GM23248 (cell line): Measurements from ENCODE around the gene ANKRD55. TPM values are rescaled to one million over a fixed set of nuclear protein-coding genes. Genes with fewer than 3 reads are reported as not detected.
"Not testable (repeated sequence)": the region's sequence is repeated elsewhere in the genome, so short reads cannot be mapped to it uniquely, and the experiment has no call there.

Experiments used
- DNase-seq: peaks from one replicate; pipeline ENCODE4 v3.0.0-alpha.2; 2015
- H2AFZ ChIP-seq: fragments of 200-600 bp; sonication (generic); 2 replicates; pipeline ENCODE4 v1.6.1; 2016; ENCODE audit warnings: antibody characterized with exemption
- H3F3A ChIP-seq: fragments of 200-600 bp; sonication (generic); 2 replicates; pipeline ENCODE4 v1.6.1; 2016; ENCODE audit warnings: mild to moderate bottlenecking, antibody characterized with exemption, mixed run types; ENCODE audit not compliant: insufficient read depth
- H3K27ac ChIP-seq: fragments of 200-600 bp; sonication (generic); 2 replicates; pipeline ENCODE4 v1.5.1; 2016; ENCODE audit warnings: mild to moderate bottlenecking
- H3K27me3 ChIP-seq: fragments of 200-600 bp; sonication (generic); replicated peaks from 2 replicates; pipeline ENCODE4 v1.6.1; 2016; ENCODE audit warnings: mild to moderate bottlenecking; ENCODE audit not compliant: insufficient read depth
- H3K36me3 ChIP-seq: fragments of 200-600 bp; sonication (generic); 2 replicates; pipeline ENCODE4 v1.6.1; 2016; ENCODE audit warnings: low read depth, mild to moderate bottlenecking
- H3K4me1 ChIP-seq: fragments of 200-600 bp; sonication (generic); 2 replicates; pipeline ENCODE4 v1.6.1; 2016; ENCODE audit warnings: mild to moderate bottlenecking; ENCODE audit not compliant: insufficient read depth
- H3K4me2 ChIP-seq: fragments of 200-600 bp; sonication (generic); one replicate; pipeline ENCODE4 v1.6.1; 2016; ENCODE audit warnings: mild to moderate bottlenecking; ENCODE audit not compliant: unreplicated experiment
- H3K4me3 ChIP-seq: fragments of 200-600 bp; sonication (generic); 2 replicates; pipeline ENCODE4 v1.5.1; 2016; ENCODE audit warnings: mild to moderate bottlenecking
- H3K79me2 ChIP-seq: fragments of 200-600 bp; sonication (generic); 2 replicates; pipeline ENCODE4 v1.6.1; 2016; ENCODE audit warnings: mild to moderate bottlenecking; ENCODE audit not compliant: insufficient read depth
- H3K9ac ChIP-seq: fragments of 200-600 bp; sonication (generic); 2 replicates; pipeline ENCODE4 v1.6.1; 2016; ENCODE audit warnings: mild to moderate bottlenecking
- H3K9me2 ChIP-seq: fragments of 200-600 bp; sonication (generic); 2 replicates; pipeline ENCODE4 v1.6.1; 2016; ENCODE audit warnings: mixed run types, mild to moderate bottlenecking, moderate library complexity; ENCODE audit not compliant: insufficient read depth
- H3K9me3 ChIP-seq: fragments of 200-600 bp; sonication (generic); one replicate; pipeline ENCODE4 v1.6.1; 2017; ENCODE audit warnings: low read depth
- H4K20me1 ChIP-seq: fragments of 200-600 bp; sonication (generic); 2 replicates; pipeline ENCODE4 v1.6.0; 2016; ENCODE audit not compliant: insufficient read depth
- EZH2 ChIP-seq: fragments of 200-600 bp; sonication (generic); IDR thresholded peaks from 2 replicates; pipeline ENCODE4 v1.6.1; 2018; ENCODE audit warnings: antibody characterized with exemption, mild to moderate bottlenecking; ENCODE audit not compliant: insufficient read depth, poor library complexity, severe bottlenecking
- EZH2phosphoT487 ChIP-seq: fragments of 200-600 bp; sonication (generic); IDR thresholded peaks from 2 replicates; pipeline ENCODE4 v1.6.1; 2018; ENCODE audit warnings: antibody characterized with exemption, moderate library complexity, mild to moderate bottlenecking, low read depth; ENCODE audit not compliant: insufficient read depth
- WGBS, 2 experiments: methylation state at CpG; one replicate each; pipeline ENCODE4 v1.1.6; 2015 to 2017; ENCODE audit warnings: low lambda C conversion rate in 2 of 2, low coverage in 1 of 2; ENCODE audit errors: missing lambda C conversion rate in 2 of 2; 5-methylcytosine and 5-hydroxymethylcytosine counted together
- in situ Hi-C: fragments of 300-500 bp; cut with MboI; formaldehyde crosslinking; loops from 2 replicates; pipeline ENCODE4 v1.15.0; 2020
- polyA plus RNA-seq: library from polyadenylated mRNA; unstranded; fragments of >200 nt; fragmentation: Nextera tagmentation; extraction: Ambion mirVana; gene quantifications from 2 replicates; pipeline ENCODE4 v1.2.1, GENCODE V29; 2016
- total RNA-seq: library from RNA; depleted of rRNA; stranded (reverse); fragments of >200 nt; shearing (Covaris generic); gene quantifications from 2 replicates; pipeline ENCODE4 v1.2.3, GENCODE V29; 2014

ANKRD55 gene
- total and polyA plus RNA-seq, 2 experiments from 2014 or later = not detected

DNA sequence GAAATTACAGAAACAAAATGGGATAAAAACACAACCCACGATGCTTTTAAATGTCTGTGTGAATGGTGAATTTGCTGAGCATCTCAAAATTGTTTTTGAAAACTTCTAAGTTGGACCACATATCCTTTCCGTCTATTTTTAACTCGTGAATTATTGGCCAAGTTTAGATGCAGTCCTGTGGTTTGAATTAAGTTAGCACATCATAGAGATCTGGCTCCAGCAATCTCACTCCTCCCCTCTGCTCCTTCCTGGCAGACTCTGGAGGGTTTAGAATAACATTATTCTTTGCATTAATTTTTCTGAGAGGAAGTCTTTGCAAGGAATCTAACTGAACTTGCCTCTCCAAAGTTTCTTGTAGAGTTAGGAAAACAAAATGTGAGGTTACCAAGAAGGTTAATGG lies 14.5 kb upstream of the ANKRD55 start:
- no peak overlapping the region for H3K4me3 ChIP-seq
- no peaks in the 10 kb centered on the region for H3K27me3 ChIP-seq
- H3K4me1 ChIP-seq = peaks cover 9% of the 10 kb centered on the region; the same call in 1 of the 2 replicates
- no peaks in the 10 kb centered on the region for H4K20me1 ChIP-seq
- H3K27ac ChIP-seq = no peak overlapping the region
- peak overlapping the region; percentile 16 for H3K4me2 ChIP-seq
- H3K9me3 ChIP-seq = no peaks in the 10 kb centered on the region
- 4 to 8% methylated on average over 3 of the region's 3 CpGs for WGBS, 2 experiments
- in situ Hi-C loops = no loop called here
- no peak overlapping the region for H3K9ac ChIP-seq
- TF ChIP-seq EZH2phosphoT487 (no peak), EZH2 (no peak)
- H3K9me2 ChIP-seq = no peaks in the 10 kb centered on the region; the same call in 1 of the 2 replicates
- H3K79me2 ChIP-seq = no peaks in the 10 kb centered on the region
- no peaks in the 10 kb centered on the region for H3K36me3 ChIP-seq
- peak overlapping the region; percentile 43 for H2AFZ ChIP-seq
- DNase-seq = peak; percentile 48
- peaks cover 7% of the 10 kb centered on the region for H3F3A ChIP-seq

GRCh38 chr5:56246769-56247168 lies 13.6 kb upstream of the ANKRD55 start:
- no peak overlapping the region for H3K4me2 ChIP-seq
- no peaks in the 10 kb centered on the region for H4K20me1 ChIP-seq
- H2AFZ ChIP-seq = no peak overlapping the region
- H3K9me3 ChIP-seq = no peaks in the 10 kb centered on the region
- no peaks in the 10 kb centered on the region for H3K27me3 ChIP-seq
- in situ Hi-C loops = no loop called here
- no peaks in the 10 kb centered on the region; the same call in 1 of the 2 replicates for H3K9me2 ChIP-seq
- DNase-seq = no peak
- H3K9ac ChIP-seq = no peak overlapping the region
- H3K4me3 ChIP-seq = no peak overlapping the region
- H3K79me2 ChIP-seq = no peaks in the 10 kb centered on the region
- H3F3A ChIP-seq = peaks cover 7% of the 10 kb centered on the region
- H3K36me3 ChIP-seq = no peaks in the 10 kb centered on the region
- peaks cover 9% of the 10 kb centered on the region; the same call in 1 of the 2 replicates for H3K4me1 ChIP-seq
- no peak for TF ChIP-seq EZH2
- TF ChIP-seq EZH2phosphoT487 = no peak
- 74 to 84% methylated on average over 6 of the region's 6 CpGs for WGBS, 2 experiments
- no peak overlapping the region for H3K27ac ChIP-seq

DNA sequence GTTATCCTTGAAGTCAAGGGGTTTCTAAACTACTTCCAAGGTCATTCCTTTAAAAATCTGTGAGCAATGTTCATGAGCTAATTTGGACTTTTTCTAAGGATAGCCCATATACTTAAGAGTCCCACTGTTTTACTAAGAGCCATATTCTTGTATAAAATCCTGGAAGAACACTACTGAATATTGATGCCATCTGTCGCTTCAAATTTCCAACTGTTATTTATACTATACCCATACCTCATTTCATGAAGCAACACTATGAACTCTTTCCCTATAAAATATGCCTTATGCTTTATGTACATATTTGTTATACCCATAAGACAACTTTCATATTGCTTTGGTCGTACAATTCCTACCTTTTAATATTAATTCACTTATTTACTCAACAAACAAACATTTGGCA lies 12.4 kb upstream of the ANKRD55 start:
- TF ChIP-seq EZH2 = no peak
- no peak for TF ChIP-seq EZH2phosphoT487
- peaks cover 9% of the 10 kb centered on the region; the same call in 1 of the 2 replicates for H3K4me1 ChIP-seq
- in situ Hi-C loops = no loop called here
- no peaks in the 10 kb centered on the region for H4K20me1 ChIP-seq
- H3K9me2 ChIP-seq = no peaks in the 10 kb centered on the region; the same call in 1 of the 2 replicates
- no peak overlapping the region for H3K4me2 ChIP-seq
- DNase-seq = no peak
- peaks cover 7% of the 10 kb centered on the region for H3F3A ChIP-seq
- H3K79me2 ChIP-seq = no peaks in the 10 kb centered on the region
- no peaks in the 10 kb centered on the region for H3K9me3 ChIP-seq
- no peaks in the 10 kb centered on the region for H3K27me3 ChIP-seq
- H3K9ac ChIP-seq = no peak overlapping the region
- no peak overlapping the region for H3K27ac ChIP-seq
- H3K36me3 ChIP-seq = no peaks in the 10 kb centered on the region
- H2AFZ ChIP-seq = no peak overlapping the region
- 58 to 63% methylated on average over 2 of the region's 2 CpGs for WGBS, 2 experiments
- H3K4me3 ChIP-seq = no peak overlapping the region

- Histone ChIP-seq H3K36me3 (no peaks in the 10 kb centered on the region), H3K27me3 (no peaks in the 10 kb centered on the region), H3F3A (peaks cover 7% of the 10 kb centered on the region), H4K20me1 (no peaks in the 10 kb centered on the region), H3K79me2 (no peaks in the 10 kb centered on the region), H3K4me2 (no peak overlapping the region), H3K9me2 (no peaks in the 10 kb centered on the region; the same call in 1 of the 2 replicates), H3K27ac (no peak overlapping the region), H3K9ac (no peak overlapping the region), H2AFZ (no peak overlapping the region), H3K4me3 (no peak overlapping the region), H3K9me3 (no peaks in the 10 kb centered on the region), H3K4me1 (peaks cover 9% of the 10 kb centered on the region; the same call in 1 of the 2 replicates)
- no peak for TF ChIP-seq EZH2phosphoT487
- no peak for TF ChIP-seq EZH2
- in situ Hi-C loops = no loop called here
- no peak for DNase-seq
Observed at GRCh38 chr5:56244627-56245026, 11.5 kb upstream of the ANKRD55 start.

DNA sequence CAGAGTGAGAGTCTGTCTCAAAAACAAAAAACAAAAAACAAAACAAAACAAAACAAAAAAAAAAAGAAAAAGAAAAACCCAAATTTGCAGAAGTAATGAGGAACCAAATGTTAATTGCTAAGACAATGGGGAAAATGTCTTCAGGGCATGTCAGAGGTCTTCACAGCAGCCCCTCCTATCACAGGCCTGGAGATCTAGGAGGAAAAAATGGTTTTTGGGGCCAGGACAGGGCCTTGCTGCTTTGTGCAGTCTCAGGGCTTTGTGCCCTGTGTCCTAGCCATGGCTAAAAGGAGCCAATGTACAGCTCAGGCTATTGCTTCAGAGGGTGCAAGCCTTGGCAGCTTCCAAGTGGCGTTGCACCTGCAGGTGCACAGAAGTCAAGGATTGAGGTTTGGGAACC lies 9.1 kb upstream of the ANKRD55 start:
- H3K4me2 ChIP-seq, H2AFZ ChIP-seq, H3K79me2 ChIP-seq, H3K4me1 ChIP-seq, H3K27me3 ChIP-seq, H3K9ac ChIP-seq, H3K9me2 ChIP-seq, H3K4me3 ChIP-seq, H3K27ac ChIP-seq, in situ Hi-C loops, H3F3A ChIP-seq, DNase-seq, H3K36me3 ChIP-seq, H3K9me3 ChIP-seq, H4K20me1 ChIP-seq: not testable (repeated sequence)
- 20 to 36% methylated on average over 1 of the region's 1 CpG for WGBS, 2 experiments
